Activated CD8-positive, alpha-beta memory T cell treated with anti-CD3 and anti-CD28 coated beads for 48 hours (primary cell): ENCODE results near the gene FRMD8.
"Not testable (repeated sequence)": the region's sequence is repeated elsewhere in the genome, so short reads cannot be mapped to it uniquely, and the experiment has no call there.

Experiments used
- DNase-seq, 3 experiments: peaks; one replicate each; pipeline ENCODE4 v3.0.0-alpha.2; 2020; ENCODE audit warnings: low read depth in 2 of 3, low spot score in 2 of 3

FRMD8 gene

GRCh38 chr11:65412271-65413076, 26.0 kb downstream of the FRMD8 start:
- no peak for DNase-seq

GRCh38 chr11:65413077-65413664, 26.7 kb downstream of the FRMD8 start:
- DNase-seq: not testable (repeated sequence)

- no peak for DNase-seq
These were observed 28.5 kb downstream of the FRMD8 start for GRCh38 chr11:65414776-65415498.

- no peak for DNase-seq
These were observed 29.3 kb downstream of the FRMD8 start for GRCh38 chr11:65415499-65416340.

- peak; percentile 74 to 89 (median 87) for DNase-seq
These were observed 29.9 kb downstream of the FRMD8 start for GRCh38 chr11:65416341-65416824.

GRCh38 chr11:65416841-65417701, 30.6 kb downstream of the FRMD8 start:
- DNase-seq: peak in 1 of 3 experiments; percentile 33

- DNase-seq: peak in 1 of 3 experiments; percentile 40
These were observed 31.4 kb downstream of the FRMD8 start for GRCh38 chr11:65417702-65418430.

GRCh38 chr11:65418431-65418680, 31.9 kb downstream of the FRMD8 start:
- DNase-seq: no peak

GRCh38 chr11:65418681-65419459, 32.4 kb downstream of the FRMD8 start:
- peak; percentile 82 to 87 (median 87) for DNase-seq

- no peak for DNase-seq
These were observed 33.0 kb downstream of the FRMD8 start for GRCh38 chr11:65419460-65419771.

GRCh38 chr11:65419772-65420481, 33.5 kb downstream of the FRMD8 start:
- DNase-seq: no peak

GRCh38 chr11:65420506-65420905, 34.1 kb downstream of the FRMD8 start:
- no peak for DNase-seq

GRCh38 chr11:65420979-65421793, 34.7 kb downstream of the FRMD8 start:
- DNase-seq: peak; percentile 64 to 76 (median 70)

- peak; percentile 91 to 97 (median 94) for DNase-seq
These were observed 35.6 kb downstream of the FRMD8 start for GRCh38 chr11:65421794-65422632.

GRCh38 chr11:65422633-65423515, 36.4 kb downstream of the FRMD8 start, which contains the start of gene NEAT1:
Gene NEAT1 (plus strand): TSS chr11:65422798.
- DNase-seq: peak; percentile 90 to 99 (median 99)
